IMR-90 (cell line): Measurements from ENCODE around the gene KRT35. TPM values are rescaled to one million over a fixed set of nuclear protein-coding genes. Genes with fewer than 3 reads are reported as not detected.

ENCODE experiments used
- ATAC-seq: fragments of 200-7000 bp; cut with Tn5 transposase; 2 replicates; pipeline ENCODE4 v1.9.1; 2020; ENCODE audit warnings: low read depth, mild to moderate bottlenecking, moderate library complexity
- BruUV-seq: library from RNA; stranded (reverse); fragments of 400-500 nt; replicated peaks from 2 replicates; lab custom pipeline; 2021; lab: Mats Ljungman, UMichigan
- CTCF ChIA-PET: fragments of 300-600 bp; formaldehyde crosslinking; extraction: SDS; loops from one replicate; lab custom pipeline; 2021; ENCODE audit warnings: antibody characterized with exemption; lab: Yijun Ruan, JAX
- POLR2A ChIA-PET: fragments of 300-600 bp; sonication (Branson Sonifier 250); formaldehyde crosslinking; loops from one replicate; lab custom pipeline; 2022; ENCODE audit warnings: antibody characterized with exemption; ENCODE audit not compliant: unreplicated experiment; lab: Charles Lee
- DNase-seq: peaks from one replicate; pipeline ENCODE4 v3.0.0; 2013
- H2AFZ ChIP-seq: replicated peaks from 2 replicates; pipeline ENCODE3; 2013; ENCODE audit warnings: low read length, mild to moderate bottlenecking; ENCODE audit not compliant: poor library complexity
- H2AK5ac ChIP-seq: 2 replicates; pipeline ENCODE4 v1.6.1; 2013; ENCODE audit warnings: low read depth, low read length, inconsistent platforms
- H2AK9ac ChIP-seq: replicated peaks from 2 replicates; pipeline ENCODE3; 2013; ENCODE audit warnings: mild to moderate bottlenecking, low read depth, low read length, moderate library complexity; ENCODE audit not compliant: poor library complexity
- H2BK120ac ChIP-seq: 2 replicates; pipeline ENCODE4 v1.6.1; 2013; ENCODE audit warnings: low read depth, low read length, inconsistent platforms
- H2BK15ac ChIP-seq: 3 replicates; pipeline ENCODE4 v1.6.1; 2013; ENCODE audit warnings: low read depth, low read length, inconsistent platforms
- H2BK20ac ChIP-seq: 2 replicates; pipeline ENCODE4 v1.6.1; 2013; ENCODE audit warnings: low read depth, mild to moderate bottlenecking, inconsistent platforms, low read length, moderate library complexity
- H2BK5ac ChIP-seq: 2 replicates; pipeline ENCODE4 v1.6.1; 2013; ENCODE audit warnings: mild to moderate bottlenecking, low read depth, low read length, inconsistent platforms; ENCODE audit not compliant: poor library complexity, severe bottlenecking
- H3K14ac ChIP-seq: replicated peaks from 2 replicates; pipeline ENCODE4 v1.6.1; 2013; ENCODE audit warnings: low read depth, low read length, inconsistent platforms
- H3K18ac ChIP-seq: 2 replicates; pipeline ENCODE4 v1.6.1; 2013; ENCODE audit warnings: low read depth, low read length, control low read depth
- H3K23ac ChIP-seq: 2 replicates; pipeline ENCODE4 v1.6.1; 2013; ENCODE audit warnings: low read depth, low read length, inconsistent platforms
- H3K27ac ChIP-seq: 2 replicates; pipeline ENCODE4 v1.5.1; 2013; ENCODE audit warnings: mild to moderate bottlenecking, control low read depth, low read length; ENCODE audit not compliant: insufficient read depth
- H3K27me3 ChIP-seq: 2 replicates; pipeline ENCODE4 v1.6.1; 2013; ENCODE audit warnings: low read length; ENCODE audit not compliant: control insufficient read depth, insufficient read depth
- H3K36me3 ChIP-seq: 2 replicates; pipeline ENCODE4 v1.6.1; 2013; ENCODE audit warnings: low read length, mixed read lengths; ENCODE audit not compliant: control insufficient read depth, insufficient read depth
- H3K4ac ChIP-seq: 2 replicates; pipeline ENCODE4 v1.6.1; 2013; ENCODE audit warnings: low read depth, low read length, inconsistent platforms
- H3K4me1 ChIP-seq: 2 replicates; pipeline ENCODE4 v1.6.1; 2013; ENCODE audit warnings: low read length, mixed read lengths; ENCODE audit not compliant: control insufficient read depth, insufficient read depth
- H3K4me2 ChIP-seq: 2 replicates; pipeline ENCODE4 v1.6.1; 2013; ENCODE audit warnings: low read depth, mild to moderate bottlenecking, control low read depth, low read length, moderate library complexity
- H3K4me3 ChIP-seq: 2 replicates; pipeline ENCODE4 v1.5.1; 2013; ENCODE audit warnings: low read depth, mild to moderate bottlenecking, control low read depth, low read length, moderate library complexity; ENCODE audit not compliant: insufficient read depth
- H3K56ac ChIP-seq: 2 replicates; pipeline ENCODE4 v1.6.1; 2013; ENCODE audit warnings: low read length, inconsistent platforms; ENCODE audit not compliant: insufficient read depth; ENCODE audit errors: extremely low read depth
- H3K79me1 ChIP-seq, 2 experiments: 2 replicates each; pipeline ENCODE4 v1.6.1; 2013; ENCODE audit warnings: low read length in 2 of 2, inconsistent platforms in 1 of 2, low read depth in 1 of 2
- H3K9ac ChIP-seq: 2 replicates; pipeline ENCODE4 v1.6.1; 2013; ENCODE audit warnings: low read depth, low read length, control low read depth
- H3K9me1 ChIP-seq: 2 replicates; pipeline ENCODE4 v1.6.1; 2013; ENCODE audit warnings: low read length, inconsistent platforms; ENCODE audit not compliant: insufficient read depth
- H3K9me3 ChIP-seq: 2 replicates; pipeline ENCODE4 v1.6.1; 2013; ENCODE audit warnings: low read length; ENCODE audit not compliant: control insufficient read depth, insufficient read depth
- H4K20me1 ChIP-seq: 2 replicates; pipeline ENCODE4 v1.6.1; 2013; ENCODE audit warnings: low read length, inconsistent platforms; ENCODE audit not compliant: insufficient read depth
- H4K5ac ChIP-seq: 2 replicates; pipeline ENCODE4 v1.6.1; 2013; ENCODE audit warnings: mild to moderate bottlenecking, low read depth, low read length, control low read depth
- H4K8ac ChIP-seq, 2 experiments: 2 replicates each; pipeline ENCODE4 v1.6.1; 2013; ENCODE audit warnings: low read depth in 2 of 2, low read length in 2 of 2, control low read depth in 1 of 2, inconsistent platforms in 1 of 2
- H4K91ac ChIP-seq: 2 replicates; pipeline ENCODE4 v1.6.1; 2013; ENCODE audit warnings: low read depth, low read length, inconsistent platforms; ENCODE audit not compliant: insufficient read depth
- BHLHE40 ChIP-seq: fragments of 150-350 bp; IDR thresholded peaks from 2 replicates; pipeline ENCODE4 v1.6.1; 2016; ENCODE audit warnings: mild to moderate bottlenecking, low read depth, low read length
- CEBPB ChIP-seq: IDR thresholded peaks from 2 replicates; pipeline ENCODE4 v1.6.1; 2012; ENCODE audit warnings: low read depth, low read length, improper control_type of control experiment
- CHD1 ChIP-seq: IDR thresholded peaks from 2 replicates; pipeline ENCODE4 v1.6.1; 2012; ENCODE audit warnings: low read depth, low read length, improper control_type of control experiment
- CTCF ChIP-seq: conservative IDR thresholded peaks from 2 replicates; pipeline ENCODE4 v1.5.1; 2012; ENCODE audit warnings: mild to moderate bottlenecking, low read depth, low read length, improper control_type of control experiment
- FOS ChIP-seq: fragments of 150-350 bp; IDR thresholded peaks from 2 replicates; pipeline ENCODE4 v1.6.1; 2016; ENCODE audit warnings: low read depth, low read length
- MAFK ChIP-seq: IDR thresholded peaks from 2 replicates; pipeline ENCODE4 v1.6.1; 2012; ENCODE audit warnings: low read depth, low read length, improper control_type of control experiment
- MAZ ChIP-seq: IDR thresholded peaks from 2 replicates; pipeline ENCODE4 v1.6.1; 2012; ENCODE audit warnings: low read depth, mild to moderate bottlenecking, low read length, improper control_type of control experiment, moderate library complexity, borderline replicate concordance
- MXI1 ChIP-seq: IDR thresholded peaks from 2 replicates; pipeline ENCODE4 v1.6.1; 2012; ENCODE audit warnings: low read depth, mild to moderate bottlenecking, low read length, moderate library complexity, borderline replicate concordance
- NFE2L2 ChIP-seq: fragments of 150-350 bp; IDR thresholded peaks from 2 replicates; pipeline ENCODE4 v1.6.1; 2016; ENCODE audit warnings: low read depth, mild to moderate bottlenecking, low read length
- POLR2A ChIP-seq: IDR thresholded peaks from 2 replicates; pipeline ENCODE4 v1.6.1; 2012; ENCODE audit warnings: mild to moderate bottlenecking, low read depth, low read length
- RAD21 ChIP-seq: IDR thresholded peaks from 2 replicates; pipeline ENCODE4 v1.6.1; 2012; ENCODE audit warnings: low read length, improper control_type of control experiment
- RCOR1 ChIP-seq: IDR thresholded peaks from 2 replicates; pipeline ENCODE4 v1.6.1; 2012; ENCODE audit warnings: mild to moderate bottlenecking, low read length, improper control_type of control experiment; ENCODE audit not compliant: insufficient replicate concordance
- RFX5 ChIP-seq: IDR thresholded peaks from 2 replicates; pipeline ENCODE4 v1.8.0; 2012; ENCODE audit warnings: low read depth, mild to moderate bottlenecking, low read length, moderate library complexity
- SMC3 ChIP-seq: fragments of 150-350 bp; IDR thresholded peaks from 2 replicates; pipeline ENCODE4 v1.6.1; 2016; ENCODE audit warnings: low read depth, mild to moderate bottlenecking, antibody characterized with exemption, low read length, moderate library complexity
- USF2 ChIP-seq: fragments of 150-350 bp; IDR thresholded peaks from 2 replicates; pipeline ENCODE4 v1.6.1; 2017; ENCODE audit warnings: mild to moderate bottlenecking, antibody characterized with exemption, low read length, low read depth
- whole genome bisulfite sequencing, 2 experiments: methylation state at CpG; one replicate each; pipeline versions ENCODE4 v1.1.5 to v1.1.7; 2013; ENCODE audit warnings: missing lambda C conversion rate in 2 of 2; ENCODE audit not compliant: insufficient read length in 1 of 2; ENCODE audit errors: extremely low coverage in 2 of 2; 5-methylcytosine and 5-hydroxymethylcytosine counted together
- dilution Hi-C: fragments of 300-500 bp; cut with HindIII; formaldehyde crosslinking; loops from one replicate; pipeline ENCODE4 v1.14.3; 2018; ENCODE audit warnings: low sequenced_read_pairs; ENCODE audit not compliant: unreplicated experiment
- in situ Hi-C: fragments of 300-500 bp; cut with MboI; formaldehyde crosslinking; loops from 3 replicates; pipeline ENCODE4 v1.14.3; 2019; ENCODE audit warnings: low sequenced_read_pairs, inconsistent platforms, mixed read lengths
- intact Hi-C: fragments of 100-400 bp; cut with micrococcal nuclease; formaldehyde crosslinking; loops from 2 replicates; pipeline ENCODE4 v1.10.0; 2022
- polyA plus RNA-seq, 3 experiments: library from polyadenylated mRNA; depleted of rRNA; stranded (reverse); fragments of >200 nt; gene quantifications; 2 replicates each; pipeline ENCODE4 v1.2.3, GENCODE V29; 2012; ENCODE audit warnings: low replicate concordance in 1 of 3
- total RNA-seq: library from RNA; depleted of rRNA; stranded (reverse); fragments of >200 nt; gene quantifications from 2 replicates; pipeline ENCODE4 v1.2.3, GENCODE V29; 2012

KRT35 gene
- total and polyA plus RNA-seq, 2 of the 4 experiments (the other 2 are of a cell fraction): not detected

- no peak overlapping the region for H3K4me2 ChIP-seq
- H3K56ac ChIP-seq: peak overlapping the region; percentile 48; the same call in 1 of the 2 replicates
- no peak overlapping the region; the same call in 1 of the 2 replicates for H3K9ac ChIP-seq
- BruUV-seq: no TSS peak
- peak overlapping the region; percentile 93 for H2BK5ac ChIP-seq
- no peak for ATAC-seq
- ChIA-PET POLR2A (no interaction called here), CTCF (interaction anchor here (0.6 kb wide), 1 partner anchor 140 kb away, joined by 3 read pairs; no protein-coding TSS in a partner anchor)
- no peaks in the 10 kb centered on the region for H4K20me1 ChIP-seq
- H3K23ac ChIP-seq: peak overlapping the region; percentile 40; the same call in 1 of the 2 replicates
- H3K14ac ChIP-seq: peak overlapping the region; percentile 96
- peaks cover 27% of the 10 kb centered on the region for H3K4me1 ChIP-seq
- intact Hi-C loops: no loop called here
- dilution Hi-C loops: no loop called here
- peaks cover 0 to 4% of the 10 kb centered on the region in 2 experiments; a peak in 1 of 4 replicates for H3K79me1 ChIP-seq
- H3K4ac ChIP-seq: peak overlapping the region; percentile 93
- DNase-seq: no peak
- peaks cover under 1% of the 10 kb centered on the region; the same call in 1 of the 2 replicates for H3K27me3 ChIP-seq
- no peaks in the 10 kb centered on the region for H3K9me3 ChIP-seq
- H3K36me3 ChIP-seq: no peaks in the 10 kb centered on the region
- peak overlapping the region; percentile 73 for H4K91ac ChIP-seq
- peak overlapping the region; percentile 100; the same call in 2 of the 3 replicates for H2BK15ac ChIP-seq
- H4K8ac ChIP-seq: peak overlapping the region; percentile 46 to 86
- WGBS, 2 experiments: no CpG with 5 or more reads among the region's 12 CpGs
- H2BK120ac ChIP-seq: peak overlapping the region; percentile 96
- peak overlapping the region; percentile 79 for H2AFZ ChIP-seq
- H2AK5ac ChIP-seq: peak overlapping the region; percentile 98
- TF ChIP-seq SMC3: no peak
- no peak for TF ChIP-seq BHLHE40
- TF ChIP-seq NFE2L2: no peak
- TF ChIP-seq USF2: no peak
- no peak for TF ChIP-seq CTCF
- no peak for TF ChIP-seq POLR2A
- no peak for TF ChIP-seq RCOR1
- no peak for TF ChIP-seq RAD21
- TF ChIP-seq FOS: no peak
- TF ChIP-seq MXI1: no peak
- TF ChIP-seq MAFK: no peak
- no peak for TF ChIP-seq CEBPB
- no peak for TF ChIP-seq MAZ
- TF ChIP-seq CHD1: no peak
- no peak for TF ChIP-seq RFX5
- H3K18ac ChIP-seq: peak overlapping the region; percentile 63; the same call in 1 of the 2 replicates
- peak overlapping the region; percentile 98 for H2BK20ac ChIP-seq
- H3K9me1 ChIP-seq: peaks cover 8% of the 10 kb centered on the region; the same call in 1 of the 2 replicates
- in situ Hi-C loops: no loop called here
- peak overlapping the region; percentile 98 for H2AK9ac ChIP-seq
- H3K4me3 ChIP-seq: no peak overlapping the region
- H4K5ac ChIP-seq: peak overlapping the region; percentile 88; the same call in 1 of the 2 replicates
- peak overlapping the region; percentile 61; the same call in 1 of the 2 replicates for H3K27ac ChIP-seq
Observed at GRCh38 chr17:41522301-41523224, 41.6 kb upstream of the KRT35 start.
